C4-2B (cell line): ENCODE results near the gene TTLL10.

Source experiments
- ZFX ChIP-seq: fragments of 450-650 bp; IDR thresholded peaks from 2 replicates; pipeline ENCODE4 v1.6.1; 2017
- TF ChIP-seq, protein P1 (sequence below): fragments of 450-650 bp; conservative IDR thresholded peaks from 2 replicates; pipeline ENCODE4 v1.5.1; 2017; ENCODE audit warnings: mild to moderate bottlenecking

DNA sequence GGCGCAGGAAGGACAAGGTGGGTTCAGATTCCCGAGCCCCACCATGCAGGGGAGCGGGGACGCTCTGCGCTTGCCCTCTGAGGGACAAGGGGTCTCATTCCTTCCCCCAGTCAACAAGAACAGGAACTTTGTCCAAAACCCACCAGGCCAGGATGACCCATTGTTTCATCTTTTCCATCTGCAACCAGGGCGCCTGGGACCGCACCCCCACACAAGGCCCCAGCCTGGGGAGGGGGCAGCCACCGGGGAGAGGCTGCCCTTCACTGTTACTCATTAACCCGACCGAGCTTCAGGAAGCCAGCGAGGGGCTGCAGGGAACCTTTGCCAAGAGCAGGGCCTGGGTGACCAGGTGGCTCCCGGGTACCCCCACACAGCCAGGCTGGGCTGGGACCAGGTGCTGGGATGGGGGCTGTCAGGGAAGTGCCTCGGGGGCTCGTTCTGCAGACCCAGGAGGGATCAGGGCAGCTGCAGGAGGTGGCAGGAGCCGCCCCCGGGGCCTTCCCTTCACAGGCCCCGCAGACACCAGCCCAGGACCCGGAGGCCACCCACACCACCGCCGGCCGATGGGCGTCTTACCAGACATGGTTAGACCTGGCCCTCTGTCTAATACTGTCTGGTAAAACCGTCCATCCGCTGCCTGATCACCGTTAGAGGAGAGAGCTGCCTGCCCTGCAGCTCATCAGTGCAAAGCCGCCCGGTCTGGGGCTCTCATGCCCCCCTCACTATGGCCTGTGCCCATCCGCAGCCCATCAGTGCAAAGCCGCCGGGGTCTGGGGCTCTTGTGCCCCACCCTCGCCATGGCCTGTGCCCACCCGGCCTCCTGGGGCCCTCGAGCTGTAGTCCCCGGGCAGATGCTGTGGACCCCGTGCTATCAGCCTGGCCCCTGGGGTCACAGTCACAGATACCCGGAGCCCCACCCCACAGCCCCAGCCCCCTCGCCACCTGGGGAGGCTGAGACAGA, 4.9 kb upstream of the TTLL10 start:
- TF ChIP-seq, protein P1, sequence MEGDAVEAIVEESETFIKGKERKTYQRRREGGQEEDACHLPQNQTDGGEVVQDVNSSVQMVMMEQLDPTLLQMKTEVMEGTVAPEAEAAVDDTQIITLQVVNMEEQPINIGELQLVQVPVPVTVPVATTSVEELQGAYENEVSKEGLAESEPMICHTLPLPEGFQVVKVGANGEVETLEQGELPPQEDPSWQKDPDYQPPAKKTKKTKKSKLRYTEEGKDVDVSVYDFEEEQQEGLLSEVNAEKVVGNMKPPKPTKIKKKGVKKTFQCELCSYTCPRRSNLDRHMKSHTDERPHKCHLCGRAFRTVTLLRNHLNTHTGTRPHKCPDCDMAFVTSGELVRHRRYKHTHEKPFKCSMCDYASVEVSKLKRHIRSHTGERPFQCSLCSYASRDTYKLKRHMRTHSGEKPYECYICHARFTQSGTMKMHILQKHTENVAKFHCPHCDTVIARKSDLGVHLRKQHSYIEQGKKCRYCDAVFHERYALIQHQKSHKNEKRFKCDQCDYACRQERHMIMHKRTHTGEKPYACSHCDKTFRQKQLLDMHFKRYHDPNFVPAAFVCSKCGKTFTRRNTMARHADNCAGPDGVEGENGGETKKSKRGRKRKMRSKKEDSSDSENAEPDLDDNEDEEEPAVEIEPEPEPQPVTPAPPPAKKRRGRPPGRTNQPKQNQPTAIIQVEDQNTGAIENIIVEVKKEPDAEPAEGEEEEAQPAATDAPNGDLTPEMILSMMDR = no peak
- no peak for TF ChIP-seq ZFX
